Activated CD8-positive, alpha-beta memory T cell treated with anti-CD3 and anti-CD28 coated beads for 4 hours (primary cell): Measurements from ENCODE around the gene SERPINA5.
"Not testable (repeated sequence)": the region's sequence is repeated elsewhere in the genome, so short reads cannot be mapped to it uniquely, and the experiment has no call there.

Experiments
- DNase-seq, 2 donors: peaks; one replicate each; pipeline ENCODE4 v3.0.0-alpha.2; 2020; ENCODE audit warnings: low read depth in 2 of 2

The SERPINA5 gene

GRCh38 chr14:94575730-94576585, 5.3 kb upstream of the SERPINA5 start:
- DNase-seq = no peak

- not testable (repeated sequence) for DNase-seq
Observed at GRCh38 chr14:94577472-94577871, 3.8 kb upstream of the SERPINA5 start.

- no peak for DNase-seq
Observed at GRCh38 chr14:94578712-94579111, 2.5 kb upstream of the SERPINA5 start.

- DNase-seq = no peak
Observed at GRCh38 chr14:94582199-94582750, 1.0 kb downstream of the SERPINA5 start.

- no peak for DNase-seq
Observed at GRCh38 chr14:94582851-94583250, 1.6 kb downstream of the SERPINA5 start.

- no peak for DNase-seq
Observed at GRCh38 chr14:94583557-94583956, 2.3 kb downstream of the SERPINA5 start.

GRCh38 chr14:94584591-94585280, 3.5 kb downstream of the SERPINA5 start:
- DNase-seq = no peak

- no peak for DNase-seq
Observed at GRCh38 chr14:94586635-94587034, 5.4 kb downstream of the SERPINA5 start.

GRCh38 chr14:94588311-94588710, 7.1 kb downstream of the SERPINA5 start:
- no peak for DNase-seq

GRCh38 chr14:94591073-94591472, 9.8 kb downstream of the SERPINA5 start:
- no peak for DNase-seq

GRCh38 chr14:94591871-94592270, 10.6 kb downstream of the SERPINA5 start:
- DNase-seq = no peak

- DNase-seq = no peak
Observed at GRCh38 chr14:94592457-94592856, 11.2 kb downstream of the SERPINA5 start.

- no peak for DNase-seq
Observed at GRCh38 chr14:94593376-94593748, 12.1 kb downstream of the SERPINA5 start.

GRCh38 chr14:94593749-94594431, 12.7 kb downstream of the SERPINA5 start:
- DNase-seq = no peak

GRCh38 chr14:94594441-94594840, 13.2 kb downstream of the SERPINA5 start:
- no peak for DNase-seq

- DNase-seq = no peak
Observed at GRCh38 chr14:94595912-94596311, 14.7 kb downstream of the SERPINA5 start.

- DNase-seq = no peak
Observed at GRCh38 chr14:94596361-94596760, 15.1 kb downstream of the SERPINA5 start.

GRCh38 chr14:94597788-94598187, 16.6 kb downstream of the SERPINA5 start:
- no peak for DNase-seq

- no peak for DNase-seq
Observed at GRCh38 chr14:94598506-94598815, 17.2 kb downstream of the SERPINA5 start.

GRCh38 chr14:94598816-94599655, 17.8 kb downstream of the SERPINA5 start:
- no peak for DNase-seq

- DNase-seq = no peak
Observed at GRCh38 chr14:94599656-94600004, 18.4 kb downstream of the SERPINA5 start.

- no peak for DNase-seq
Observed at GRCh38 chr14:94600148-94600545, 18.9 kb downstream of the SERPINA5 start.
